ENCODE measurements around the gene GLI3. TPM values are rescaled to one million over a fixed set of nuclear protein-coding genes. Genes with fewer than 3 reads are reported as not detected.

The GLI3 gene
- total RNA-seq, 1 donor from 2014 or later, result 32.0 TPM

- peaks cover 4% of the 10 kb centered on the region for H3K36me3 Mint-ChIP-seq
- H3K27ac Mint-ChIP-seq, result no peak overlapping the region
- DNase-seq (ENCODE audit: low spot score), result no peak
These were observed 13.4 kb upstream of the GLI3 start for GRCh38 chr7:42250411-42250810.

GRCh38 chr7:42248579-42248978 lies 11.6 kb upstream of the GLI3 start:
- peaks cover 3% of the 10 kb centered on the region for H3K27me3 Mint-ChIP-seq (ENCODE audit: insufficient read depth, low read depth)
- H3K4me3 Mint-ChIP-seq, result no peak overlapping the region
- H3K9me3 Mint-ChIP-seq, result peaks cover 11% of the 10 kb centered on the region

More at GRCh38 chr7:42250411-42250810, 13.4 kb upstream of the GLI3 start:
- no peaks in the 10 kb centered on the region for H3K4me1 ChIP-seq
- no peak overlapping the region for H2AFZ ChIP-seq (replicated peaks)
- H3K27ac ChIP-seq, result no peak overlapping the region
- no peaks in the 10 kb centered on the region for H3K79me2 ChIP-seq (ENCODE audit: low read depth)
- H3K4me2 ChIP-seq, result no peak overlapping the region
- TF ChIP-seq EZH2 (IDR thresholded peaks at IDR 0.05) (no peak), CTCF (IDR thresholded peaks at IDR 0.05) (no peak), EZH2phosphoT487 (IDR thresholded peaks at IDR 0.05) (no peak)
- no peaks in the 10 kb centered on the region for H3K9me3 ChIP-seq (ENCODE audit: low read depth)
- H3F3A ChIP-seq (ENCODE audit: low read depth), result no peaks in the 10 kb centered on the region
- H3K4me3 Mint-ChIP-seq, result no peak overlapping the region
- H3K27me3 ChIP-seq, result no peaks in the 10 kb centered on the region
- peaks cover 5% of the 10 kb centered on the region for H3K4me1 Mint-ChIP-seq
- H3K36me3 ChIP-seq, result no peaks in the 10 kb centered on the region
- H3K27me3 Mint-ChIP-seq (ENCODE audit: insufficient read depth, low read depth), result peaks cover 3% of the 10 kb centered on the region
- no peak overlapping the region for H3K9ac ChIP-seq
- peaks cover 11% of the 10 kb centered on the region for H3K9me3 Mint-ChIP-seq
- no peaks in the 10 kb centered on the region for H4K20me1 ChIP-seq (ENCODE audit: low read depth)
- H3K4me3 ChIP-seq, result no peak overlapping the region

GRCh38 chr7:42247301-42247700 lies 10.3 kb upstream of the GLI3 start:
- Histone ChIP-seq H3K27ac (no peak overlapping the region), H3F3A (ENCODE audit: low read depth) (no peaks in the 10 kb centered on the region), H3K9me3 (ENCODE audit: low read depth) (no peaks in the 10 kb centered on the region), H2AFZ (replicated peaks) (no peak overlapping the region), H4K20me1 (ENCODE audit: low read depth) (no peaks in the 10 kb centered on the region), H3K27me3 (no peaks in the 10 kb centered on the region), H3K79me2 (ENCODE audit: low read depth) (no peaks in the 10 kb centered on the region), H3K4me3 (no peak overlapping the region), H3K4me1 (no peaks in the 10 kb centered on the region), H3K4me2 (no peak overlapping the region), H3K9ac (no peak overlapping the region), H3K36me3 (no peaks in the 10 kb centered on the region)
- H3K4me1 Mint-ChIP-seq, result peaks cover 5% of the 10 kb centered on the region
- H3K27me3 Mint-ChIP-seq (ENCODE audit: insufficient read depth, low read depth), result peaks cover 8% of the 10 kb centered on the region
- DNase-seq (ENCODE audit: low spot score), result no peak
- H3K4me3 Mint-ChIP-seq, result no peak overlapping the region
- peaks cover 10% of the 10 kb centered on the region for H3K9me3 Mint-ChIP-seq
- no peak for TF ChIP-seq EZH2phosphoT487 (IDR thresholded peaks at IDR 0.05)
- TF ChIP-seq CTCF (IDR thresholded peaks at IDR 0.05), result no peak
- no peak for TF ChIP-seq EZH2 (IDR thresholded peaks at IDR 0.05)
- peak overlapping the region; percentile 11 for H3K27ac Mint-ChIP-seq
- H3K36me3 Mint-ChIP-seq, result peaks cover 4% of the 10 kb centered on the region

More at GRCh38 chr7:42248579-42248978, 11.6 kb upstream of the GLI3 start:
- Histone ChIP-seq H3F3A (ENCODE audit: low read depth) (no peaks in the 10 kb centered on the region), H3K4me3 (no peak overlapping the region), H3K4me2 (no peak overlapping the region), H3K79me2 (ENCODE audit: low read depth) (no peaks in the 10 kb centered on the region), H3K9ac (no peak overlapping the region), H3K9me3 (ENCODE audit: low read depth) (no peaks in the 10 kb centered on the region), H3K4me1 (no peaks in the 10 kb centered on the region), H3K27me3 (no peaks in the 10 kb centered on the region), H3K36me3 (no peaks in the 10 kb centered on the region), H2AFZ (replicated peaks) (no peak overlapping the region), H3K27ac (no peak overlapping the region), H4K20me1 (ENCODE audit: low read depth) (no peaks in the 10 kb centered on the region)
- peaks cover 4% of the 10 kb centered on the region for H3K36me3 Mint-ChIP-seq
- TF ChIP-seq EZH2 (IDR thresholded peaks at IDR 0.05), result no peak
- TF ChIP-seq EZH2phosphoT487 (IDR thresholded peaks at IDR 0.05), result no peak
- TF ChIP-seq CTCF (IDR thresholded peaks at IDR 0.05), result no peak
- H3K27ac Mint-ChIP-seq, result no peak overlapping the region
- no peak for DNase-seq (ENCODE audit: low spot score)
- H3K4me1 Mint-ChIP-seq, result peaks cover 5% of the 10 kb centered on the region

All from neural progenitor cell (in vitro differentiated cells).